Panc1 (cell line): ENCODE results near the gene TLCD2. TPM values are rescaled to one million over a fixed set of nuclear protein-coding genes. Genes with fewer than 3 reads are reported as not detected.
"Not testable (repeated sequence)": the region's sequence is repeated elsewhere in the genome, so short reads cannot be mapped to it uniquely, and the experiment has no call there.

Source experiments
- ATAC-seq: fragments of 200-7000 bp; cut with Tn5 transposase; 2 replicates; pipeline ENCODE4 v1.9.1; 2020; ENCODE audit warnings: mild to moderate bottlenecking, moderate library complexity
- BruUV-seq: library from RNA; stranded (reverse); fragments of 400-500 nt; replicated peaks from 2 replicates; lab custom pipeline; 2021; lab: Mats Ljungman, UMichigan
- CTCF ChIA-PET: fragments of 300-600 bp; sonication (Branson Sonifier 250); formaldehyde crosslinking; loops from one replicate; lab custom pipeline; 2022; ENCODE audit warnings: antibody characterized with exemption; lab: Charles Lee
- POLR2A ChIA-PET: fragments of 300-600 bp; sonication (Branson Sonifier 250); formaldehyde crosslinking; loops from one replicate; lab custom pipeline; 2022; ENCODE audit warnings: antibody characterized with exemption; lab: Charles Lee
- DNase-seq: peaks from one replicate; pipeline ENCODE4 v3.0.0-alpha.2; 2010; ENCODE audit warnings: low read depth, low spot score
- H3K27ac ChIP-seq: 2 replicates; pipeline ENCODE4 v1.5.1; 2011; ENCODE audit warnings: mild to moderate bottlenecking, low read length, inconsistent platforms
- H3K27me3 ChIP-seq: fragments of 200-500 bp; sonication (Bioruptor generic); 2 replicates; pipeline ENCODE4 v1.6.0; 2014; ENCODE audit warnings: low read length, inconsistent platforms; ENCODE audit not compliant: control insufficient read depth, insufficient read depth
- H3K36me3 ChIP-seq: fragments of 200-500 bp; sonication (Bioruptor generic); 2 replicates; pipeline ENCODE4 v1.5.1; 2014; ENCODE audit warnings: inconsistent platforms, mild to moderate bottlenecking, low read length, moderate library complexity; ENCODE audit not compliant: control insufficient read depth, insufficient read depth
- H3K4me1 ChIP-seq: 2 replicates; pipeline ENCODE4 v1.5.1; 2011; ENCODE audit warnings: inconsistent platforms, mild to moderate bottlenecking, low read length, moderate library complexity; ENCODE audit not compliant: control insufficient read depth, insufficient read depth
- H3K4me3 ChIP-seq, 2 experiments: 2 replicates each; pipeline ENCODE4 v1.5.1; 2011 to 2012; ENCODE audit warnings: low read depth in 2 of 2, low read length in 2 of 2, mild to moderate bottlenecking in 2 of 2, inconsistent platforms in 1 of 2, moderate library complexity in 1 of 2
- H3K9me3 ChIP-seq: fragments of 200-500 bp; sonication (Bioruptor generic); 2 replicates; pipeline ENCODE4 v1.5.1; 2014; ENCODE audit warnings: low read depth, mild to moderate bottlenecking, inconsistent platforms, low read length, moderate library complexity; ENCODE audit not compliant: control insufficient read depth, insufficient read depth
- CTCF ChIP-seq: fragments of 450-650 bp; IDR thresholded peaks from 2 replicates; pipeline ENCODE4 v1.5.1; 2017; ENCODE audit warnings: mild to moderate bottlenecking
- POLR2AphosphoS5 ChIP-seq: IDR thresholded peaks from 2 replicates; pipeline ENCODE4 v1.6.1; 2012; ENCODE audit warnings: mild to moderate bottlenecking, low read depth, low read length, moderate library complexity
- REST ChIP-seq, 2 experiments: IDR thresholded peaks; 2 replicates each; pipeline ENCODE4 v1.6.1; 2011 to 2012; ENCODE audit warnings: low read depth in 2 of 2, control low read depth in 1 of 2, low read length in 1 of 2, mild to moderate bottlenecking in 1 of 2, moderate library complexity in 1 of 2; ENCODE audit not compliant: insufficient read depth in 1 of 2
- SIN3A ChIP-seq: IDR thresholded peaks from 2 replicates; pipeline ENCODE4 v1.6.1; 2012; ENCODE audit warnings: low read depth, mild to moderate bottlenecking, low read length, moderate library complexity, borderline replicate concordance; ENCODE audit not compliant: insufficient read depth
- in situ Hi-C: cut with HindIII; loops from 2 replicates; pipeline ENCODE4 v1.10.0; 2016; ENCODE audit warnings: low sequenced_read_pairs, low pct_unique_long_range_greater_than_20kb
- intact Hi-C: fragments of 100-400 bp; cut with micrococcal nuclease; formaldehyde crosslinking; loops from one replicate; pipeline ENCODE4 v1.10.0; 2022; ENCODE audit not compliant: unreplicated experiment
- total RNA-seq: library from RNA; stranded (reverse); gene quantifications from one replicate; pipeline ENCODE4 v1.2.1, GENCODE V29; 2021; ENCODE audit not compliant: unreplicated experiment

Gene TLCD2
- total RNA-seq, 1 experiment from 2014 or later: 7.0 TPM

GRCh38 chr17:1705004-1705403, 5.2 kb downstream of the TLCD2 start:
- intact Hi-C loops (no loop called here), in situ Hi-C loops (no loop called here)
- POLR2A ChIA-PET: no interaction called here

GRCh38 chr17:1703063-1703462, 7.1 kb downstream of the TLCD2 start:
- BruUV-seq: no TSS peak
- no peaks in the 10 kb centered on the region for H3K36me3 ChIP-seq
- no peak for DNase-seq
- no peaks in the 10 kb centered on the region for H3K27me3 ChIP-seq
- ChIA-PET CTCF (interaction anchor here (0.7 kb wide), 1 partner anchor 151 kb away, joined by 6 read pairs; no protein-coding TSS in a partner anchor), POLR2A (no interaction called here)
- no peaks in the 10 kb centered on the region for H3K9me3 ChIP-seq
- intact Hi-C loops (no loop called here), in situ Hi-C loops (no loop called here)
- ATAC-seq: no peak
- no peak overlapping the region for H3K27ac ChIP-seq
- H3K4me3 ChIP-seq: no peak overlapping the region
- TF ChIP-seq CTCF: no peak
- H3K4me1 ChIP-seq: no peaks in the 10 kb centered on the region

More at GRCh38 chr17:1705004-1705403, 5.2 kb downstream of the TLCD2 start:
- CTCF ChIA-PET: no interaction called here
- H3K4me1 ChIP-seq: no peaks in the 10 kb centered on the region
- no peaks in the 10 kb centered on the region for H3K27me3 ChIP-seq
- DNase-seq (no peak), ATAC-seq (no peak)
- TF ChIP-seq SIN3A (no peak), REST (IDR thresholded peaks at IDR 0.05; ENCODE audit: insufficient read depth in 1 of 2, low read depth in 2 of 2, low read length in 1 of 2) (no peak), CTCF (no peak), POLR2AphosphoS5 (no peak)
- no peak overlapping the region for H3K4me3 ChIP-seq
- H3K36me3 ChIP-seq: no peaks in the 10 kb centered on the region
- BruUV-seq: TSS peak; percentile 88
- H3K27ac ChIP-seq: no peak overlapping the region
- H3K9me3 ChIP-seq: no peaks in the 10 kb centered on the region

GRCh38 chr17:1699891-1700290, 10.3 kb downstream of the TLCD2 start:
- BruUV-seq, CTCF ChIA-PET, in situ Hi-C loops: not testable (repeated sequence)

More at GRCh38 chr17:1699891-1700290, 10.3 kb downstream of the TLCD2 start:
- H3K9me3 ChIP-seq, ATAC-seq, H3K4me1 ChIP-seq, H3K36me3 ChIP-seq, POLR2A ChIA-PET, H3K27me3 ChIP-seq, H3K27ac ChIP-seq, DNase-seq, intact Hi-C loops, H3K4me3 ChIP-seq: not testable (repeated sequence)
